ENCODE results near the gene LTBP3. TPM values are rescaled to one million over a fixed set of nuclear protein-coding genes. Genes with fewer than 3 reads are reported as not detected.
"Not testable (repeated sequence)": the region's sequence is repeated elsewhere in the genome, so short reads cannot be mapped to it uniquely, and the experiment has no call there.

LTBP3 gene
- total RNA-seq, 2 experiments from 2014 or later: 35.5 to 36.3 TPM

- CTCF ChIA-PET: interaction anchor here (2.4 kb wide), 1 partner anchor 11 kb away, joined by 6 read pairs; no protein-coding TSS in a partner anchor
- POLR2A ChIA-PET: not testable (repeated sequence)
Measured at GRCh38 chr11:65521777-65522521, 36.2 kb downstream of the LTBP3 start.

GRCh38 chr11:65518941-65519549 lies 39.1 kb downstream of the LTBP3 start:
- CTCF ChIA-PET: interaction anchor here (2.4 kb wide), 1 partner anchor 8 kb away, joined by 6 read pairs; no protein-coding TSS in a partner anchor
- POLR2A ChIA-PET: not testable (repeated sequence)

GRCh38 chr11:65516135-65516968 lies 41.8 kb downstream of the LTBP3 start:
- POLR2A ChIA-PET: interaction anchor here (0.6 to 1.2 kb wide), 2 partner anchors 130 to 202 kb away, joined by 3 read pairs; partner anchors contain the start of gene FRMD8

GRCh38 chr11:65512311-65512710 lies 45.8 kb downstream of the LTBP3 start:
- POLR2A ChIA-PET: interaction anchor here (16.1 kb wide), 1 partner anchor 90 kb away, joined by 2088 read pairs; the partner anchor contains the start of gene NEAT1
- CTCF ChIA-PET: interaction anchor here (0.7 to 22.9 kb wide), 4 partner anchors 91 to 223 kb away, joined by 3 to 423 read pairs (median 4); partner anchors contain the start of genes FRMD8 and NEAT1

More at GRCh38 chr11:65516135-65516968, 41.8 kb downstream of the LTBP3 start:
- CTCF ChIA-PET: interaction anchor here (0.8 to 22.9 kb wide), 4 partner anchors 8 to 95 kb away, joined by 3 to 423 read pairs (median 4); partner anchors contain the start of gene NEAT1

GRCh38 chr11:65506772-65507505 lies 51.2 kb downstream of the LTBP3 start:
- POLR2A ChIA-PET: interaction anchor here (0.5 to 16.1 kb wide), 16 partner anchors 9 to 384 kb away, joined by 3 to 2088 read pairs (median 7); partner anchors contain the start of genes CCDC85B, DPF2, MALAT1 and NEAT1
- CTCF ChIA-PET: interaction anchor here (0.5 to 22.9 kb wide), 6 partner anchors 9 to 86 kb away, joined by 3 to 423 read pairs (median 7); partner anchors contain the start of genes MALAT1 and NEAT1

- POLR2A ChIA-PET: interaction anchor here (0.5 to 16.1 kb wide), 11 partner anchors 8 to 173 kb away, joined by 3 to 2088 read pairs (median 11); partner anchors contain the start of genes DPF2, FAM89B, MALAT1 and NEAT1
- CTCF ChIA-PET: interaction anchor here (0.7 to 22.9 kb wide), 3 partner anchors 9 to 85 kb away, joined by 3 to 423 read pairs (median 35); partner anchors contain the start of genes MALAT1 and NEAT1
Measured at GRCh38 chr11:65506290-65506771, 51.8 kb downstream of the LTBP3 start.

- ChIA-PET POLR2A (interaction anchor here (0.6 to 16.1 kb wide), 14 partner anchors 7 to 124 kb away, joined by 3 to 2088 read pairs (median 6); partner anchors contain the start of genes FAM89B, MALAT1 and NEAT1), CTCF (interaction anchor here (0.7 to 22.9 kb wide), 4 partner anchors 10 to 85 kb away, joined by 3 to 423 read pairs (median 3); partner anchors contain the start of gene NEAT1)
Measured at GRCh38 chr11:65505466-65506289, 52.5 kb downstream of the LTBP3 start.

GRCh38 chr11:65504674-65505465 lies 53.3 kb downstream of the LTBP3 start:
- ChIA-PET CTCF (interaction anchor here (0.9 to 22.9 kb wide), 4 partner anchors 9 to 84 kb away, joined by 3 to 423 read pairs (median 3); partner anchors contain the start of gene NEAT1), POLR2A (interaction anchor here (0.6 to 16.1 kb wide), 11 partner anchors 7 to 156 kb away, joined by 3 to 2088 read pairs (median 5); partner anchors contain the start of genes MALAT1 and NEAT1)

GRCh38 chr11:65503949-65504673 lies 54.0 kb downstream of the LTBP3 start:
- ChIA-PET CTCF (interaction anchor here (1.1 to 22.9 kb wide), 2 partner anchors 35 to 83 kb away, joined by 3 to 423 read pairs; partner anchors contain the start of gene NEAT1), POLR2A (interaction anchor here (0.6 to 16.1 kb wide), 9 partner anchors 10 to 157 kb away, joined by 4 to 2088 read pairs (median 4); partner anchors contain the start of gene NEAT1)

- ChIA-PET POLR2A (interaction anchor here (0.6 to 16.1 kb wide), 8 partner anchors 10 to 83 kb away, joined by 3 to 2088 read pairs (median 4); partner anchors contain the start of gene NEAT1), CTCF (interaction anchor here (22.9 kb wide), 1 partner anchor 82 kb away, joined by 423 read pairs; the partner anchor contains the start of gene NEAT1)
Measured at GRCh38 chr11:65503368-65503948, 54.7 kb downstream of the LTBP3 start.

GRCh38 chr11:65502555-65503367 lies 55.4 kb downstream of the LTBP3 start:
- CTCF ChIA-PET: interaction anchor here (1.0 to 22.9 kb wide), 2 partner anchors 73 to 82 kb away, joined by 3 to 423 read pairs; partner anchors contain the start of genes EHBP1L1 and NEAT1
- POLR2A ChIA-PET: interaction anchor here (0.7 to 16.1 kb wide), 7 partner anchors 9 to 399 kb away, joined by 3 to 2088 read pairs (median 7); partner anchors contain the start of genes NEAT1 and SLC25A45

- CTCF ChIA-PET: interaction anchor here (1.0 to 22.9 kb wide), 2 partner anchors 73 to 81 kb away, joined by 3 to 423 read pairs; partner anchors contain the start of genes EHBP1L1 and NEAT1
Measured at GRCh38 chr11:65502274-65502554, 55.9 kb downstream of the LTBP3 start.

More at GRCh38 chr11:65502274-65502554, 55.9 kb downstream of the LTBP3 start:
- POLR2A ChIA-PET: interaction anchor here (0.9 to 16.1 kb wide), 6 partner anchors 9 to 120 kb away, joined by 3 to 2088 read pairs (median 8); partner anchors contain the start of genes NEAT1 and SLC25A45

Data from activated CD8-positive, alpha-beta memory T cell treated with anti-CD3 and anti-CD28 coated beads for 36 hours (primary cell).